Trophoblast cell (in vitro differentiated cells and primary cell): ENCODE measurements around the gene KLK7.
"Not testable (repeated sequence)": the region's sequence is repeated elsewhere in the genome, so short reads cannot be mapped to it uniquely, and the experiment has no call there.

ENCODE experiments used
- DNase-seq, 2 donors: peaks; one replicate each; pipeline ENCODE4 v3.0.0-alpha.2; 2016
- H2AFZ ChIP-seq: 2 replicates; pipeline ENCODE4 v1.6.1; 2013; ENCODE audit warnings: low read length, moderate library complexity, mild to moderate bottlenecking; ENCODE audit not compliant: insufficient read depth, poor library complexity
- H2AK5ac ChIP-seq: 2 replicates; pipeline ENCODE4 v1.6.1; 2013; ENCODE audit warnings: mild to moderate bottlenecking, low read length
- H2BK120ac ChIP-seq: 2 replicates; pipeline ENCODE4 v1.6.1; 2013; ENCODE audit warnings: low read length, mild to moderate bottlenecking, moderate library complexity; ENCODE audit not compliant: insufficient read depth, poor library complexity
- H2BK12ac ChIP-seq: 2 replicates; pipeline ENCODE4 v1.6.1; 2013; ENCODE audit warnings: mild to moderate bottlenecking, low read length, moderate library complexity
- H2BK5ac ChIP-seq: 2 replicates; pipeline ENCODE4 v1.6.1; 2013; ENCODE audit warnings: low read length, low read depth, moderate library complexity, mild to moderate bottlenecking; ENCODE audit not compliant: poor library complexity
- H3K14ac ChIP-seq: 2 replicates; pipeline ENCODE4 v1.6.1; 2013; ENCODE audit warnings: mild to moderate bottlenecking, low read length
- H3K18ac ChIP-seq: 2 replicates; pipeline ENCODE4 v1.6.1; 2013; ENCODE audit warnings: mild to moderate bottlenecking, low read length
- H3K23ac ChIP-seq: 2 replicates; pipeline ENCODE4 v1.6.1; 2013; ENCODE audit warnings: low read length
- H3K27ac ChIP-seq: 2 replicates; pipeline ENCODE4 v1.5.1; 2013; ENCODE audit warnings: low read depth, mild to moderate bottlenecking, inconsistent platforms, low read length, moderate library complexity
- H3K27me3 ChIP-seq: 2 replicates; pipeline ENCODE4 v1.6.1; 2013; ENCODE audit warnings: inconsistent platforms, mild to moderate bottlenecking, low read length, moderate library complexity; ENCODE audit not compliant: insufficient read depth
- H3K36me3 ChIP-seq, 2 experiments: 1 replicate in 1 of 2; 2 replicates in 1 of 2; pipeline ENCODE4 v1.6.1; 2013; ENCODE audit warnings: low read length in 2 of 2, mild to moderate bottlenecking in 2 of 2, moderate library complexity in 1 of 2; ENCODE audit not compliant: insufficient read depth in 2 of 2, control insufficient read depth in 1 of 2
- H3K4ac ChIP-seq: 2 replicates; pipeline ENCODE4 v1.6.1; 2013; ENCODE audit warnings: low read depth, mild to moderate bottlenecking, low read length, moderate library complexity
- H3K4me1 ChIP-seq, 2 experiments: 1 replicate in 1 of 2; 2 replicates in 1 of 2; pipeline ENCODE4 v1.6.1; 2013; ENCODE audit warnings: low read length in 2 of 2, mild to moderate bottlenecking in 2 of 2, moderate library complexity in 1 of 2; ENCODE audit not compliant: insufficient read depth in 2 of 2, control insufficient read depth in 1 of 2
- H3K4me2 ChIP-seq: 2 replicates; pipeline ENCODE4 v1.6.1; 2013; ENCODE audit warnings: inconsistent platforms, mild to moderate bottlenecking, low read length, moderate library complexity
- H3K4me3 ChIP-seq: 2 replicates; pipeline ENCODE4 v1.5.1; 2013; ENCODE audit warnings: mild to moderate bottlenecking, low read depth, low read length, inconsistent platforms
- H3K79me1 ChIP-seq: one replicate; pipeline ENCODE4 v1.6.1; 2013; ENCODE audit warnings: low read length
- H3K79me2 ChIP-seq: 2 replicates; pipeline ENCODE4 v1.6.1; 2013; ENCODE audit warnings: low read length, mild to moderate bottlenecking; ENCODE audit not compliant: control insufficient read depth, insufficient read depth, poor library complexity
- H3K9ac ChIP-seq: 2 replicates; pipeline ENCODE4 v1.6.1; 2013; ENCODE audit warnings: mild to moderate bottlenecking, low read length
- H3K9me3 ChIP-seq: 2 replicates; pipeline ENCODE4 v1.6.1; 2013; ENCODE audit warnings: low read depth, mild to moderate bottlenecking, control low read depth, inconsistent platforms, low read length; ENCODE audit not compliant: insufficient read depth
- H4K12ac ChIP-seq: 2 replicates; pipeline ENCODE4 v1.6.1; 2013; ENCODE audit warnings: low read depth, mild to moderate bottlenecking, low read length, moderate library complexity
- H4K8ac ChIP-seq: 2 replicates; pipeline ENCODE4 v1.6.1; 2013; ENCODE audit warnings: low read depth, mild to moderate bottlenecking, low read length, moderate library complexity
- H4K91ac ChIP-seq: one replicate; pipeline ENCODE4 v1.6.1; 2013; ENCODE audit warnings: low read depth, mild to moderate bottlenecking, low read length, moderate library complexity
- WGBS: extraction: QIAGEN DNeasy Blood & Tissue Kit; methylation state at CpG from one replicate; pipeline ENCODE4 v1.1.7; 2013; ENCODE audit warnings: missing lambda C conversion rate; ENCODE audit not compliant: insufficient read length, insufficient coverage; ENCODE audit errors: extremely low coverage; 5-methylcytosine and 5-hydroxymethylcytosine counted together

The KLK7 gene

DNA sequence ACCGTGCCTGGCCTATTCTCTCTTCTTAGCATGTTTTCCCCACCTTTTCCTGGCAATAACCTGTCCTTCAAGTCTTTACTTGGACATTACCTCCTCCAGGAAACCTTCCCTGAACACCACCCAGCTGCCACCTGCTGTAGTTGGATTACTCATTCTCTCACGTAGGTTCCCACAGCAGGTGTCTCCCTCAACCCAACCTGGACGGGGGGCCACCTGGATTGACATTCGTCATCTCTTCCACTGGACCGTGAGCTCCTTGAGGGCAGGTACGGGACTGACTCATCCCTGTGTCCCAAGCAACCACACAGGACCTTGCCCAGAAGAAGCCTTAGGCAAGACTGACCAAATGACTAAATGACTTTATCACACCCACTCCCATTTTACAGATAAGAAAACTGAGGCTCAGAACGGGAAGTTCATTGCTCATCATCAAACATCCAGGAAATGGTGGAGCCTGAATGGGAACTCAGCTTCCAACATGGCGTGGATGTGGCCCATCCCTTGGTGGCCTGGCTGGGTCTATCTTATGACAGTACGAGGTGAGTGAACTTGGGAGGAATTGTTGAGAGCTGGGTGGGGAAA lies 10.8 kb downstream of the KLK7 start:
- Histone ChIP-seq H2BK5ac (no peak overlapping the region), H2AFZ (no peak overlapping the region), H3K23ac (no peak overlapping the region), H3K79me1 (peaks cover 25% of the 10 kb centered on the region), H3K27ac (no peak overlapping the region), H4K8ac (no peak overlapping the region), H3K4me1 (peaks cover 25 to 27% of the 10 kb centered on the region in 2 experiments), H3K4ac (no peak overlapping the region), H3K9me3 (peaks cover 2% of the 10 kb centered on the region), H2AK5ac (peak overlapping the region; percentile 76), H3K79me2 (peaks cover 4% of the 10 kb centered on the region), H4K12ac (no peak overlapping the region), H3K27me3 (no peaks in the 10 kb centered on the region), H4K91ac (peak overlapping the region; percentile 70), H3K14ac (peak overlapping the region; percentile 44), H3K4me2 (no peak overlapping the region), H3K4me3 (no peak overlapping the region), H2BK120ac (peak overlapping the region; percentile 2), H3K18ac (no peak overlapping the region), H3K36me3 (no peaks in the 10 kb centered on the region), H2BK12ac (peak overlapping the region; percentile 89), H3K9ac (no peak overlapping the region)
- no CpG with 5 or more reads among the region's 9 CpGs for WGBS
- DNase-seq, result no peak

DNA sequence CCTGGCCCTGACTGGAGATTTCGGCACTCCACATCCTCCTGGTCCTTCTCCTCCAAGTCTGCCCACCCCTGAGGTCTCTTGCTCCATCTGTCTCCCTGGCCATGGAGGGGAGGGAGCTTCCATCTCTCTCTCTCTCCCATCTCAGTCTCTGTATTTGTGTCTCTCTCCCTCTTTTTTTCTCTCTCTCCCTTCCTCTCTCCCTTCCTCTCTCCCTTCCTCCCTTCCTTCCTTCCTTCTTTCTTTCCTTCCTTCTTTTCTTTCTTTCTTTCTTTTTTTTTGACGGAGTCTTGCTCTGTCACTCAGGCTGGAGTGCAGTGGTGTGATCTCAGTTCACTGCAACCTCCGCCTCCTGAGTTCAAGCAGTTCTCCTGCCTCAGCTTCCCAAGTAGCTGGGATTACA lies 13.9 kb downstream of the KLK7 start:
- H2AK5ac ChIP-seq, result peak overlapping the region; percentile 93
- H3K23ac ChIP-seq, H3K9ac ChIP-seq, H3K27me3 ChIP-seq, H3K4me2 ChIP-seq, H3K79me2 ChIP-seq, DNase-seq, H3K4me3 ChIP-seq, H3K36me3 ChIP-seq, H3K9me3 ChIP-seq: not testable (repeated sequence)
- peaks cover 23% of the 10 kb centered on the region in 2 experiments for H3K4me1 ChIP-seq
- H3K27ac ChIP-seq, result peak overlapping the region; percentile 54
- peak overlapping the region; percentile 63 for H3K4ac ChIP-seq
- peak overlapping the region; percentile 93 for H3K14ac ChIP-seq
- no CpG with 5 or more reads among the region's 3 CpGs for WGBS
- H4K91ac ChIP-seq, result peak overlapping the region; percentile 96
- H3K18ac ChIP-seq, result peak overlapping the region; percentile 93
- H2BK12ac ChIP-seq, result peak overlapping the region; percentile 96
- peaks cover 23% of the 10 kb centered on the region for H3K79me1 ChIP-seq
- H2AFZ ChIP-seq, result peak overlapping the region; percentile 61
- peak overlapping the region; percentile 88 for H4K8ac ChIP-seq
- peak overlapping the region; percentile 31 for H4K12ac ChIP-seq
- H2BK5ac ChIP-seq, result peak overlapping the region; percentile 78
- H2BK120ac ChIP-seq, result peak overlapping the region; percentile 97

DNA sequence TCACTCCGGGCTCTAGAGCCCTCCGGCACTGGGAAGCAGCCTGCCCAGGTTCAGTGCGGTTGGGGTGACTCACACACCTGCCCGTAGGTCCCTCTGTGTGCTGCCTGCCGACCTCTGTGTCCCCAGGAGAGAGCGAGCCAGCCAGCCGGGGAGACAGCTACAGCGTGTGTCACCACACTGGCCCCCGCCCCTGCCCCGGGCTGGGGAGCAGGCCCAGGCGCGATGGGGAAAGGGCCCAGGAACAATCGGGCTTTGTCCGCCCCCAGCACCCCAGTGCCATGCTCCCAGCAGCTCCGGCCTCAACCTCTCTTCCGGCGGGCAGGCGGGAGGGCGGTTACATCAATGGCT lies 14.3 kb downstream of the KLK7 start, which contains the start of gene KLK6:
KLK6 (minus strand) TSS at position 179 of the 348 bp plus-strand sequence. CDS start 1,487 bp downstream, outside the sequence.
- peak within 1 kb of the TSS; percentile 93 for H2AK5ac ChIP-seq
- no peak within 1 kb of the TSS for H3K23ac ChIP-seq
- no peaks in the 10 kb centered on the region for H3K27me3 ChIP-seq
- H3K27ac ChIP-seq, result peak within 1 kb of the TSS; percentile 54
- H3K9ac ChIP-seq, result no peak within 1 kb of the TSS
- peaks cover 23% of the 10 kb centered on the region for H3K79me1 ChIP-seq
- no peak within 1 kb of the TSS for H3K4me3 ChIP-seq
- H2BK5ac ChIP-seq, result peak within 1 kb of the TSS; percentile 78
- H3K4me1 ChIP-seq, result peaks cover 23% of the 10 kb centered on the region in 2 experiments
- H3K18ac ChIP-seq, result peak within 1 kb of the TSS; percentile 93
- H2BK12ac ChIP-seq, result peak within 1 kb of the TSS; percentile 96
- peak within 1 kb of the TSS; percentile 5 for H3K4me2 ChIP-seq
- peaks cover 4% of the 10 kb centered on the region for H3K79me2 ChIP-seq
- DNase-seq, result no peak
- H3K9me3 ChIP-seq, result peaks cover 2% of the 10 kb centered on the region
- peak within 1 kb of the TSS; percentile 63 for H3K4ac ChIP-seq
- peak within 1 kb of the TSS; percentile 96 for H4K91ac ChIP-seq
- peak within 1 kb of the TSS; percentile 61 for H2AFZ ChIP-seq
- WGBS, result no CpG with 5 or more reads among the region's 19 CpGs
- H3K14ac ChIP-seq, result peak within 1 kb of the TSS; percentile 93
- peak within 1 kb of the TSS; percentile 31 for H4K12ac ChIP-seq
- peak within 1 kb of the TSS; percentile 97 for H2BK120ac ChIP-seq
- no peaks in the 10 kb centered on the region for H3K36me3 ChIP-seq
- H4K8ac ChIP-seq, result peak within 1 kb of the TSS; percentile 88

DNA sequence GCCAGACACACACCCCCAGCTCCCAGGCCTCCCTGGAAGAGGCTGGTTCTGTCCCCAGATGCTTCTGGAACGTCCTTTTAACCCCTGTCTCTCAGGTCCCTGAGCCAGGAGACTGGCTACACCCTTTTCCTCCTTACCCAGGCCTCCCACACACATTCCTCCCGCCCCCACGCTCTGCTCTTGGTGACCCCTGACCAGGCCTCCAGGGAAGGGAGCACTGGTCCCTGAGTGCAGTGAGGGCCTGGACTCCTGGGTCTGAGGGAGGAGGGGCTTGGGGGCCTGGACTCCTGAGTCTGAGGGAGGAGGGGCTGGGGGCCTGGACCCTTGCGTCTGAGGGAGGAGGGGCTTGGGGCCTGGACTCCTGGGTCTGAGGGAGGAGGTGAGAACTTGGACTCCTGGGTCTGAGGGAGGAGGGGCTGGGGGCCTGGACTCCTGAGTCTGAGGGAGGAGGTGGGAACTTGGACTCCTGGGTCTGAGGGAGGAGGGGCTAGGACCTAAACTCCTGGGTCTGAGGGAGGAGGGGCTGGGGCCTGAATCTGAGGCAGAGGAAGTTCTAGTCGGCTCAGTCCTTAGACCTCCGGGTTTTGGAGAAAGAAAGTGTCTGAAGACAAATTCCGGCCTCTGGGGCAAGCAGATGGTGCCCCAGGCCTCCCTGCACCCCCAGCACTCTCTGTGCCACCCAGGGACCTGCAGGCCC lies 14.9 kb downstream of the KLK7 start:
- Histone ChIP-seq H3K9me3 (peaks cover 2% of the 10 kb centered on the region), H3K27ac (peak overlapping the region; percentile 54), H3K18ac (peak overlapping the region; percentile 93), H3K79me2 (peaks cover 4% of the 10 kb centered on the region), H3K27me3 (no peaks in the 10 kb centered on the region), H3K79me1 (peaks cover 23% of the 10 kb centered on the region), H3K14ac (peak overlapping the region; percentile 93), H2BK5ac (peak overlapping the region; percentile 78), H3K4me3 (no peak overlapping the region), H3K4me2 (peak overlapping the region; percentile 5), H2BK120ac (peak overlapping the region; percentile 35), H3K23ac (no peak overlapping the region), H3K4ac (no peak overlapping the region), H4K12ac (no peak overlapping the region), H3K36me3 (no peaks in the 10 kb centered on the region), H3K9ac (no peak overlapping the region), H2BK12ac (peak overlapping the region; percentile 96), H2AFZ (peak overlapping the region; percentile 40), H2AK5ac (peak overlapping the region; percentile 24), H3K4me1 (peaks cover 23% of the 10 kb centered on the region in 2 experiments), H4K8ac (peak overlapping the region; percentile 44), H4K91ac (peak overlapping the region; percentile 96)
- WGBS, result no CpG with 5 or more reads among the region's 7 CpGs
- DNase-seq, result no peak
